Activated CD4-positive, CD25-positive, alpha-beta regulatory T cell treated with anti-CD3 and anti-CD28 coated beads, Interleukin-2, amount 50 U/mL, for 16 hours (primary cell): ENCODE measurements around the gene LRMDA.

Source experiments
- DNase-seq: peaks from one replicate; pipeline ENCODE4 v3.0.0-alpha.2; 2020; ENCODE audit warnings: low read depth, low spot score

LRMDA gene

GRCh38 chr10:75540981-75541380, 109.6 kb downstream of the LRMDA start:
- no peak for DNase-seq

- DNase-seq, result no peak
These were observed 110.0 kb downstream of the LRMDA start for GRCh38 chr10:75541411-75541810.

- no peak for DNase-seq
These were observed 110.7 kb downstream of the LRMDA start for GRCh38 chr10:75542084-75542483.

DNA sequence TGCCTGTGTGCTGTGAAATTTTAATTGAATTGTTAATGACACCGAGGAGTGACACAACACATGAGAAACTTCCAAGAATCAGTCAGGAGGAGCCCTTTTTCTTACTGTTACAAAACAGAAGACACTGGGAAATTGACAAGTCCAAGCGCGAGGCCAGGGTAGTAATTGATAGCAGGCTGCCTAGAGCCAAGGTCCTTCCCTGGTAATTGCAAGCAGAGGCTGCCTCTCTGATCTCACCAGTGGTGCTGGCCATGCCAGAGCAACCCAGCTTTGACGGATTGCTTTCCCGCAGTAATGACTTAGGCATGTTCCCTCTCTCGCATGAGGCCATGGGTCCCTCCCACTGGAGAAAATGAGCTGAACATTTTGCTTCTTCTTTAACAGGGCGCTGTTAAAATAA, 111.5 kb downstream of the LRMDA start:
- DNase-seq, result no peak

- no peak for DNase-seq
These were observed 113.0 kb downstream of the LRMDA start for GRCh38 chr10:75544386-75544785.

DNA sequence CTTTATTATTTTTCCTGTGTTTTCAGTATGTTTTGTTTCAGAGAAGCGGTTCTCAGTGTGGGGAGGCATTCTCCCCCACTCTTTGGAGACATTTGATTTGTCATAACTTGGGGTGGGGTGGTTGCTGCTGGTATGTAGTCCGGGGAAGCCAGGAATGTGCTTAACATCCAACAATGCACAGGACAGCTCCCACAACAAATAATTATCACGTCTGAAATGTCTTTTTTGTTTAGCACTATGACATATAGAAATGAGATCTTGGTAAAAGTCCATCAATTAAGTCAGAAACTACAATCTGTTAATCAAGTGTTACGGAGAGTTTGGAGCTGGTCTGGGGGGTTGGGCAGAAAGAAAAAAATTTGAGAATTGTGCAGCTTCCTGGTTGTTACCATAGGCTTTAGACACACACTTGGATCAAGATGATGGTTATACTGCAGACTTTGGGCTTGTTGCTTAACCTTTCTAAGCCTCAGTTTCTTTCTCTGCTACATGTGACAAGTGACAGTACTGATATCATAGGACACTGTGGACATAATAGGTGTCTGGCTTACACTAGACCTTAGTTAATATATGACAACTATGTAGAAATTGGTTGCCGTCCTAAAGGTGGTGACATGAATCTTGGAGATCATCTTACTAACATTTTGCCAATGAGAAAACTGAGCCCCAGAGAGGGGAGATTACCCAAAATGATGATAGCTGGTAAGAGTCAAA, 113.7 kb downstream of the LRMDA start:
- no peak for DNase-seq

DNA sequence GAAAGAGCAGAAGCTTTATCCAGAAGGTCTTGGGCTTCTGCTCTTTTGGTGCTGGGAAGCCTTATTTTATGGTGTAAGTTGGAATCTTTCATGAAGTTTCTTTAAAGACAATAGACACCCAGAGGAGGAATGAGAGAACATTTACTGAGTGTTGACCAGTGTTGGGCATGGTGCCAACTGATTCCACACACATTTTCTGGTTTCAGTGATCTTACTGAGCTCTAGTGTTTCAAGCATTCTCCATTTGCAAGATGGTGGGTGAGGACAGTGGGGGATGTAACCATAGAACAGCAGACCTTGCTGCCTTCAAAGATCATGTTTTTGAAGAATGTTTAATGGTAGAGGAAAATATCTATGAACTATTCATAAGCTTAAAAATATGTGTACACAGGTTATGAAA, 114.6 kb downstream of the LRMDA start:
- no peak for DNase-seq

DNA sequence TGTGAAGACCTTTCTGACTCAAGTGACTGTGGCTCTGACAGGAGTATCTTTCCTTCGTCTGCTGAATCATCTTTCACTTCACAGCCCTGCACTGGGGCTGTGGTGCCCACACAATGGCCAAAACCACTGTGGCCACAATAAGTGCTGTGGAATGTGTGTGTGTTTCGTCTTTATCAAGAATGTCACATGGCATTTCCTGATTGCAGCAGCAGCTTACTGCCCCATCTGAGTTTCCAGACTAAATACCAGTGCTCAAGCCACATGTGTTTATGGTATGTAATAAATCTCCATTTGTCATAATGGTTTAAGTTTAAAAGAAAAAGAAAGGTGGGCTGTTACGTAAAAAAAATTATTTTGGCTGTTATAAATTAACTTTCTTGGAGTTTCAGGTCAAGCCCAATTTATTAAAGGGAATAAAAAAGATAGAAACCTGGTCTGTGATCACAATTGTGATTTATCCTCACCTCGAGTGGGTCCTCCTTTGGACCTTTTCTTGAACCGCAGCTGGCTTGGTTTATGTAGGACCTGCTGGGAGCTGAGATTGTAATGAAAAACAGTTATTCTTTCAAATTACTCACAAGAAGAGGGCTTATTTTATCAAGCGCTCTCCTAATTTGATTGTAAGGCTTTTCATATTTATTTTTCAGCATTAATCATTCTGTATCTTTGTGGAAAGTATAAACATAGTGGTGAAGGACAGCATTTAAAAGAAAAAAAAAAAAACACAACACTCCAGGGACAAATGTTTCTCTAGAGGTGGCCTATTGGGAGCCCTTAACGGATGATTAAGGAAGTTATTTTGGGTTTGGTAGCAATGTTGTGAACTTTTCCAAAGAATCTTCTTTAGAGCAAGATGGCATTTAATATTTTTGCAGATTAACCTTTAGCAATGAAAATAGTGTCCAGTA, 116.2 kb downstream of the LRMDA start:
- no peak for DNase-seq

GRCh38 chr10:75548356-75548755, 116.9 kb downstream of the LRMDA start:
- no peak for DNase-seq

DNA sequence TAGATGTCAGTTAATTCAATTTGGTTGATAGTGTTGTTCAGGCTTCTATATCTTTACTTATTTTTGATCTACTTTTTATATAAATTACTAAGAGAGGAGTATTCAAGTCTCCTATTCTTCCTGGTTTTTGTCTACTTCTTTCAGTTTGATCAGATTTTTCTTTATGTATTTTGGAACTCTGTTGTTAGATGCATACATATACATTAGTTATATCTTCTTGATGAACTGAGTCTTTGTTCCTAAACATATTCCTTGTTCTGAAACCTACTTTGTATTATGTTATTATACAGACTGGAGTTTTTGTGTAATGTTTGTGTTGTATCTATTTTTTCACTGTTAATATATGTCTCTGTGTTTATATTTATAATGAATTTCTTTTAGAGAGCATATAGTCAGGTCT, 118.8 kb downstream of the LRMDA start:
- no peak for DNase-seq

GRCh38 chr10:75552171-75552570, 120.7 kb downstream of the LRMDA start:
- DNase-seq, result no peak

DNA sequence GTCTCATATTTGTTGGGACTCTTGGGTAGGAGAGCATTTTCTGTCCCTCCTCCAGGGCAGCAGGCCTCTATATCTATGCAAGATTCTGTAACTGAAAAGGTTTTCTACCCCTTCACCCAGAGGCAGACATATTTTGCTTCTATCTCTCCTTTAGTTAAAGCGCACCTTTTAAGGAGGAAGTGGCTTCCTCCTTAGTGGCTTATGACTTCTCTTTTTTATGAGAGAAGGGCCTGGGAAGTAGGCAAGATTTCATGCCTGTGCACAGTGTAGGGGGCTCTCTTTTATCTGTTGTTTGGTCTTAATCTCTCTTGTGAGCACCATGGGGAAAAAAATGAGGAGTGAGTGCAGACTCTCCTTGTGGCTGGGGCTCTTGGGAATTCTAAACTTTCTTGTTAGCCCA, 122.1 kb downstream of the LRMDA start:
- DNase-seq, result no peak

DNA sequence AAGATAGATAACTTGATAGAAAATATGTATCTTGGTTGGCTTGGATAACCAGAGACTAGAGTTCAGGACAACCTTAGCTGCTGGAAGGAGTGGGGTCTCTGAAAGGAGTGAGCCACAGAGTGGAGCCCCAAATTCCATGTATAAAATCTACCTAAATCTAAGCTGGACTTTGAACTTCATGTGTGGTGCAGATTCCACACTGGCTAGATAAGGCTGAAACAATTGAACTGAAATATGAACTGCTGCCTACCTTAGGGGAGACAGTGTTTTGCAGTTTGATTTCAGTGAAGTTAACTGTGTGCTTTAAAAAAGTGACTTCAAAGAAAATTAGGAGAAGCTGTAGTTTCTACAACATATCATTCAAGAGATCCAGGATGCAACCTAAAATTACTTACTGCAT, 123.9 kb downstream of the LRMDA start:
- no peak for DNase-seq

DNA sequence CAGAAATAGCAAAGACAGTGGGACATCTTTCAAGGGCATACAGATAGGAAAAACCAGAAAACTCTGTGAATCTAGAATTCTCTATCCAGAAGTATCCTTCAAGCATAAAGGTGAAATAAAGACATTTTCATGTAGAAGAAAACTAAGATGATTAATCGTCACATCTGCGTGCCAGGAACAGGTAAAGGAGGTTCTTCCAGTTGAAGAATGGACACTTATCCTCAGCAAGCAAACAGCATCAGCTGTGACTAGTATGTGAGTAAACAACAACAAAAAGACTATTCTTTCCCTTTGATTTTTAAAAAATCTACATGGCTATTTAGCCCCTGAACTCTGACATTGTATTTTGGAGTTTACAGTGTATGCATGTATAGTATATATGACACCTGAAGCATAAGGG, 124.9 kb downstream of the LRMDA start:
- DNase-seq, result no peak

DNA sequence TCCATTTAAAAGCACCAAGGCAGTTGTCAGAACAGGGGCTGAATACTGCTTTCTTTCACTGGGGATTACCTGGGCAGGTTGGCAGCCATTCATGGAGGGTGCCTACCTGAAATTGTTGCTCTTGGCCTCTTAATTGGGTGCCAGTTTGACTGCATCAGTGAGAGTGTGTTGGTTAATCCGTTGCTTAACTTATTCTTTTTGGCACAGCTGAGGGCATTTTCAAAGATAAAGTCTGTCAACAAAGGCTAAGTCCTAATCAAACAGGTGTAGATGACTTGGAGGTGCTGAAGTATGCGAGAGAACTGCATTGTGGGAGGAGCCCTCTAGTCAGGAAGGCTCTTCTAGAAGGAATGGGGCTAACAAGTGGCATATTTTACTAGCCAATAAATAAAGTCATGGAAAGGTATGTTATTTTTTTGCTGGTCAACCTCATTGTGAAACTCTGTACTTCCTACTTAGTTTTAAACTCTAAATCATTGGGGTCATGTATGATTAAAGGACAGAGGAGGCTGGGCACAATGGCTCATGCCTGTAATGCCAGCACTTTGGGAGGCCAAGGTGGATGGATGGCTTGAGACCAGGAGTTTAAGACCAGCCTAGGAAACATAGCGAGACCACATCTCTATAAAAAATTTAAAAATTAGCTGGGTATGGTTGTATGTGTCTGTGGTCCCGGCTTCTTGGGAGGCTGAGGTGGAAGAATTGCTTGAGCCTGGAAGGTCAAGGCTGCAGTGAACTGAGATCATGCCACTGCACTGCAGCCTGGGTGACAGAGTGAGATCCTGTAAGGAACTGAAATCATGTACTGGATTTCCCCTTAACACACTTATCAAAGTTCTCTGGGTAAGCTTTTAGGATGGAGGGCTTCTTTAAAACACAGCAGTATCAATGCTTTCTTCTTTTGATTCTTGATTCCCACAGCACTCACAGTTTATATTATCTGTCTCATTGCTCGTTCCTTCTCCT, 134.1 kb downstream of the LRMDA start:
- DNase-seq, result no peak

- no peak for DNase-seq
These were observed 137.2 kb downstream of the LRMDA start for GRCh38 chr10:75568450-75569130.

- DNase-seq, result no peak
These were observed 138.1 kb downstream of the LRMDA start for GRCh38 chr10:75569506-75569905.

- DNase-seq, result no peak
These were observed 141.1 kb downstream of the LRMDA start for GRCh38 chr10:75572478-75572877.

DNA sequence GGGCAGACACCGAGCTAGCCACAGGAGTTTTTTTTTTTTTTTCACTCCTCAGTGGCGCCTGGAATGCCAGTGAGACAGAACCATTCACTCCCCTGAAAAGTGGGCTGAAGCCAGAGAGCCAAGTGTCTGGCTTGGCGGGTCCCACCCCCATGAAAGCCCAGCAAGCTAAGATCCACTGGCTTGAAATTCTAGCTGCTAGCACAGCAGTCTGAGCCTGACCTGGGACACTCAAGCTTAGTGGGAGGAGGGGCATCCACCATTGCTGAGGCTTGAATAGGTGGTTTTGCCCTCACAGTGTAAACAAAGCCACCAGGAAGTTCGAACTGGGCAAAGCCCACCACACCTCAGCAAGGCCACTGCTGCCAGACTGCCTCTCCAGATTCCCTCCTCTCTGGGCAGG, 144.5 kb downstream of the LRMDA start:
- DNase-seq, result no peak

DNA sequence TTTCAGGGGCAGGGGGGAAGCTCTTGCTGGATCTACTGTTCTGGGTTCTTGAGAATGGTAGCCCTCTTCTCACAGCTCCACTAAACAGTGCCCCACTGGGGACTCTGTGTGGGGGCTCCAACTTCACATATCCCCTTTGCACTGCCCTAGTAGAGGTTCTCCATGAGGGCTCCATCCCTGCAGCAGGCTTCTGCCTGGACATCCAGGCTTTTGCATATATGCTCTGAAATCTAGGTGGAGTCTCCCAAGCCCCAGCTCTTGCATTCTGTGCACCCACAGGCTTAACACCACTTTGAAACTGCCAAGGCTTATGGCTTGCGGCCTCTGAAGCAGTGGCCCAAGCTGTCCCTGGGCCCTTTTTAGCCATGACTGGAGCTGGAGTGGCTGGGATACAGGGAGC, 150.7 kb downstream of the LRMDA start:
- no peak for DNase-seq

DNA sequence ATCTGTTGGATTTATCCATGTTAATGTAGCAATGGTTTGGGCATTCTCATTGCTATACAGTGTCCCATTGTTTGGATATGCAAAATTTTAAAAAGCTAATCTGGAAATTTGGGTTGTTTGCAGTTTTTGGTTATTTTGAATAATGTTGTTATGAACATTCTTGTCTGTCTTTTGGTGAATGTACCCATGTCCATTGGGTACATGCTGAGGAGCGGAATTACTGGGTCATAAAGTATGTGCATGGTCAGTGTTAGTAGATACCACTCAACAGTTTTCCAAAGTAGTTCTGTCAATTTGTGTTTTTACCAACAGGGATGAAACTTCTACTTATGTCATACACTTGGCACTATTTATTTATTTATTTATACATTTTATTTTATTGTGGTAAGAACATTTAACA, 153.9 kb downstream of the LRMDA start:
- DNase-seq, result no peak
